DND-41 (cell line): ENCODE measurements around the gene MARK2.

Source experiments
- ATAC-seq: fragments of 200-7000 bp; cut with Tn5 transposase; 3 replicates; pipeline ENCODE4 v1.9.1; 2021; ENCODE audit warnings: low read depth; ENCODE audit not compliant: insufficient read depth
- DNase-seq: peaks from one replicate; pipeline ENCODE4 v3.0.0-alpha.2; 2020
- H2AFZ ChIP-seq: 2 replicates; pipeline ENCODE4 v1.6.0; 2012; ENCODE audit warnings: low read depth, low read length
- H3K27ac ChIP-seq: 2 replicates; pipeline ENCODE4 v1.5.1; 2012; ENCODE audit warnings: low read length, inconsistent platforms
- H3K27me3 ChIP-seq: fragments of 200-600 bp; sonication (generic); 2 replicates; pipeline ENCODE4 v1.6.0; 2012; ENCODE audit warnings: low read length, mild to moderate bottlenecking, inconsistent platforms; ENCODE audit not compliant: insufficient read depth, poor library complexity
- H3K36me3 ChIP-seq: 2 replicates; pipeline ENCODE4 v1.5.1; 2012; ENCODE audit warnings: low read length, inconsistent platforms; ENCODE audit not compliant: insufficient read depth
- H3K4me1 ChIP-seq: 2 replicates; pipeline ENCODE4 v1.5.1; 2012; ENCODE audit warnings: mild to moderate bottlenecking, low read length; ENCODE audit not compliant: insufficient read depth
- H3K4me2 ChIP-seq: 2 replicates; pipeline ENCODE4 v1.6.0; 2012; ENCODE audit warnings: mild to moderate bottlenecking, moderate library complexity, low read length, inconsistent platforms; ENCODE audit not compliant: insufficient read depth
- H3K4me3 ChIP-seq, 2 experiments: fragments of 200-600 bp in 1 of 2; shearing (Covaris generic) in 1 of 2; 2 replicates each; pipeline ENCODE4 v1.5.1; 2012 to 2016; ENCODE audit warnings: inconsistent platforms in 2 of 2, low read length in 2 of 2, mild to moderate bottlenecking in 2 of 2, low read depth in 1 of 2, moderate library complexity in 1 of 2
- H3K79me2 ChIP-seq: 2 replicates; pipeline ENCODE4 v1.6.0; 2012; ENCODE audit warnings: low read length, inconsistent platforms; ENCODE audit not compliant: insufficient read depth
- H3K9ac ChIP-seq: 2 replicates; pipeline ENCODE4 v1.6.0; 2012; ENCODE audit warnings: low read depth, mild to moderate bottlenecking, inconsistent platforms, low read length, moderate library complexity
- H3K9me3 ChIP-seq: 2 replicates; pipeline ENCODE4 v1.5.1; 2012; ENCODE audit warnings: low read length, moderate library complexity, mild to moderate bottlenecking, inconsistent platforms; ENCODE audit not compliant: insufficient read depth, severe bottlenecking
- H4K20me1 ChIP-seq: 2 replicates; pipeline ENCODE4 v1.6.0; 2012; ENCODE audit warnings: low read length; ENCODE audit not compliant: insufficient read depth
- EZH2 ChIP-seq: IDR thresholded peaks from 3 replicates; pipeline ENCODE4 v1.6.1; 2012; ENCODE audit warnings: borderline replicate concordance, low read depth, mild to moderate bottlenecking, moderate library complexity, low read length, inconsistent platforms; ENCODE audit not compliant: severe bottlenecking
- TF ChIP-seq, protein P1 (sequence below): IDR thresholded peaks from 2 replicates; pipeline ENCODE4 v1.5.1; 2012; ENCODE audit warnings: borderline replicate concordance, low read length, moderate library complexity, mild to moderate bottlenecking; ENCODE audit not compliant: poor library complexity, severe bottlenecking; ENCODE audit errors: extremely low read depth

Gene MARK2

DNA sequence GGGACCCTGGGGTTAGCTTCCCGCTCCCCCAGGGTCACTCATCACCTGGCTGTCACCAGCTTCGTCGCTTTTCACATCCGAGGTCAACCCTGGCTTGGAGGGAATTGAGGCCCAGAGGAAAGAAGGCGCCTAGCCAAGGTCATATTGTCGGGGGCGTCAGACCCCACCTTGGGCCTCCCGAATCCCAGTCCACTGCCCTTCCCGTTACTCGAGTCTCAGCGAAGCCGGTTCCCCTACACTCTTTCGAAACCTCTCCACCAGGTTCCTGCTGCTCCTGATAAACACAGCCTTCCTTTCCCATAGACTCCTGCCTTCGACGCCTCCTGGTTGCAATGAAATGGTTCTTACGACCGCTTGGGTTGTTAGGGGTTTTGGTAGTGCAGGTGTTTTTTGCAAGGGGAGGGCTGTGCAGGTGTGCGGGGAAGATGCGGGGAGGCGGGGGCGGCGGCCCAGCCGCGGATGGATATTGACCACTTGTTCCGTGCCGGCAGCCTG, 100.5 kb downstream of the MARK2 start:
- Histone ChIP-seq H3K4me3 (peak overlapping the region; percentile 98), H3K27ac (peak overlapping the region; percentile 93), H3K9ac (peak overlapping the region; percentile 89), H3K9me3 (no peaks in the 10 kb centered on the region), H3K4me2 (peak overlapping the region; percentile 83), H3K4me1 (peaks cover 32% of the 10 kb centered on the region), H3K36me3 (peaks cover 15% of the 10 kb centered on the region), H4K20me1 (peaks cover 17% of the 10 kb centered on the region; the same call in 1 of the 2 replicates), H3K27me3 (no peaks in the 10 kb centered on the region), H2AFZ (peak overlapping the region; percentile 96), H3K79me2 (peaks cover 56% of the 10 kb centered on the region)
- DNase-seq (no peak), ATAC-seq (no peak)
- no peak for TF ChIP-seq EZH2

DNA sequence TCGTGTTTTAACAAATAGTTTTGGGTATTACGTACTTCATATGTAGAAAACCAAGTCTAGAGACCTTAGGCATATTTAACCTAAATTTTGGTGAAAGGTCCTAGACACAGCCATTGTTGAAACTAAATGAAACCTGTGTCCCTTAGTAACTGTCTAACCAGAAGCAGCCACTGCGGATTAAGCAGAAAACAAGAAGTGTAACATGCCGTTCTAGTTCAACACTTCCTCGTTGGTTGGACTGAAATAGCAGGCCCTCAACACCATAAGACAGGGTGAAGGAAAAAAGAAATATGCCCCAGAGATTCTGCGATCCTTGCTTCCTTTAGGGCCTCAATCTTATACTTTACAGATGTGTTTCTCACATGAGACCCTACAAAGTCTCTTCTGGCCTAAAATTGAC, 101.9 kb downstream of the MARK2 start:
- H3K27ac ChIP-seq: no peak overlapping the region

DNA sequence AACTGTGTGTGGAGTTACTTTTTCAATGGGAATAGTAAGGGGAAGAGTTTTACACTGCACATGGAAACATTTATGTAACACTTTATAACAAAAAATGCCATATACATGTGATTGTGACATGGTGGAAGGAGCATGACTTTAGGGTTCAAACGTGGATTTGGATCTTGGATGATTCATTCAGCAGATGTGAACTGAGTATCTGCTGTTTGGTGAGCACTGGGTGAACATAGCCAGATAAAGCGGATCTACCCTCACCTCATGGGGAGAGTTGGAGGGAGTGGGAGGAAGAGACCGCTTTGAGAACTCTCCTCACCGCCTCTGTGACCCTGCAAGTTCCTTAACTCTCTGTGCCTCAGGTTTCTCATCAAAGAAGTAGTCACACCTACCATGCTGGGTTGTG, 103.0 kb downstream of the MARK2 start:
- no peak for TF ChIP-seq EZH2
- TF ChIP-seq, protein P1, sequence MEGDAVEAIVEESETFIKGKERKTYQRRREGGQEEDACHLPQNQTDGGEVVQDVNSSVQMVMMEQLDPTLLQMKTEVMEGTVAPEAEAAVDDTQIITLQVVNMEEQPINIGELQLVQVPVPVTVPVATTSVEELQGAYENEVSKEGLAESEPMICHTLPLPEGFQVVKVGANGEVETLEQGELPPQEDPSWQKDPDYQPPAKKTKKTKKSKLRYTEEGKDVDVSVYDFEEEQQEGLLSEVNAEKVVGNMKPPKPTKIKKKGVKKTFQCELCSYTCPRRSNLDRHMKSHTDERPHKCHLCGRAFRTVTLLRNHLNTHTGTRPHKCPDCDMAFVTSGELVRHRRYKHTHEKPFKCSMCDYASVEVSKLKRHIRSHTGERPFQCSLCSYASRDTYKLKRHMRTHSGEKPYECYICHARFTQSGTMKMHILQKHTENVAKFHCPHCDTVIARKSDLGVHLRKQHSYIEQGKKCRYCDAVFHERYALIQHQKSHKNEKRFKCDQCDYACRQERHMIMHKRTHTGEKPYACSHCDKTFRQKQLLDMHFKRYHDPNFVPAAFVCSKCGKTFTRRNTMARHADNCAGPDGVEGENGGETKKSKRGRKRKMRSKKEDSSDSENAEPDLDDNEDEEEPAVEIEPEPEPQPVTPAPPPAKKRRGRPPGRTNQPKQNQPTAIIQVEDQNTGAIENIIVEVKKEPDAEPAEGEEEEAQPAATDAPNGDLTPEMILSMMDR: no peak
- Histone ChIP-seq H2AFZ (no peak overlapping the region), H4K20me1 (peaks cover 34% of the 10 kb centered on the region), H3K4me3 (no peak overlapping the region), H3K9me3 (no peaks in the 10 kb centered on the region), H3K27me3 (no peaks in the 10 kb centered on the region), H3K4me2 (no peak overlapping the region; the same call in 1 of the 2 replicates), H3K4me1 (peaks cover 32% of the 10 kb centered on the region), H3K9ac (no peak overlapping the region), H3K79me2 (peaks cover 73% of the 10 kb centered on the region), H3K27ac (no peak overlapping the region), H3K36me3 (peaks cover 33% of the 10 kb centered on the region)
- DNase-seq (no peak), ATAC-seq (no peak)

More for the DNA sequence above, 101.9 kb downstream of the MARK2 start:
- Histone ChIP-seq H3K36me3 (peaks cover 22% of the 10 kb centered on the region), H3K9me3 (no peaks in the 10 kb centered on the region), H3K27me3 (no peaks in the 10 kb centered on the region), H3K4me3 (no peak overlapping the region), H3K4me2 (peak overlapping the region; percentile 83), H3K9ac (peak overlapping the region; percentile 89; the same call in 1 of the 2 replicates), H3K4me1 (peaks cover 32% of the 10 kb centered on the region), H2AFZ (no peak overlapping the region), H3K79me2 (peaks cover 66% of the 10 kb centered on the region), H4K20me1 (peaks cover 27% of the 10 kb centered on the region; the same call in 1 of the 2 replicates)
- ATAC-seq (no peak), DNase-seq (no peak)
- TF ChIP-seq, protein P1: no peak
- TF ChIP-seq EZH2: no peak

DNA sequence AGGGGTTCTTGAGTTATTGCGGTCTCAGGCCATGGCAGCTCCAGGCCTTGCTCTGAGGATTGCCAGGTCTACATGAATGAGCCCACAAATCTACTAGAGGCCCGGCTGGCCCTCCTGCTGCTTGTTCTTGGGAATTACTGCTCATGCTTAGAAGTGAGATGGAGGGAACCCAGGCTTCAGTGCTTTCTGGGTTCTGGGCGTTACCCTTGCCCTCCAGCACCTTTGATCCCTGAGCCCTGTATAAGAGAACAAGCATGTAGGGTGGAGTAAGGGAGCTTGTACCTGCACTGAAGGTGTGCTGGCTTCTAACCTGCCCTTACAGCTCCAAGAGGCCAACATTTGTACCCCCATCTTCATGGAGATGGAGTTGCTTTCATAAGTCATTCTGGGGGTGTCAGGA, 103.9 kb downstream of the MARK2 start:
- Histone ChIP-seq H3K4me2 (no peak overlapping the region), H2AFZ (no peak overlapping the region), H3K9ac (no peak overlapping the region), H3K36me3 (peaks cover 41% of the 10 kb centered on the region), H3K4me3 (no peak overlapping the region), H3K9me3 (no peaks in the 10 kb centered on the region), H3K4me1 (peaks cover 31% of the 10 kb centered on the region), H3K79me2 (peaks cover 73% of the 10 kb centered on the region), H4K20me1 (peaks cover 34% of the 10 kb centered on the region), H3K27ac (no peak overlapping the region), H3K27me3 (no peaks in the 10 kb centered on the region)
- TF ChIP-seq EZH2: no peak
- TF ChIP-seq, protein P1: no peak
- no peak for DNase-seq
- ATAC-seq: no peak
